HG02840 (cell line): Measurements from ENCODE around the gene ZNF397.
"Not testable (repeated sequence)": the region's sequence is repeated elsewhere in the genome, so short reads cannot be mapped to it uniquely, and the experiment has no call there.

ENCODE experiments used
- ATAC-seq: cut with Tn5 transposase; IDR thresholded peaks from one replicate; pipeline ENCODE4 v1.9.1; 2021; ENCODE audit warnings: mild to moderate bottlenecking, moderate library complexity, moderate number of reproducible peaks; ENCODE audit not compliant: unreplicated experiment, low FRiP score

The ZNF397 gene

DNA sequence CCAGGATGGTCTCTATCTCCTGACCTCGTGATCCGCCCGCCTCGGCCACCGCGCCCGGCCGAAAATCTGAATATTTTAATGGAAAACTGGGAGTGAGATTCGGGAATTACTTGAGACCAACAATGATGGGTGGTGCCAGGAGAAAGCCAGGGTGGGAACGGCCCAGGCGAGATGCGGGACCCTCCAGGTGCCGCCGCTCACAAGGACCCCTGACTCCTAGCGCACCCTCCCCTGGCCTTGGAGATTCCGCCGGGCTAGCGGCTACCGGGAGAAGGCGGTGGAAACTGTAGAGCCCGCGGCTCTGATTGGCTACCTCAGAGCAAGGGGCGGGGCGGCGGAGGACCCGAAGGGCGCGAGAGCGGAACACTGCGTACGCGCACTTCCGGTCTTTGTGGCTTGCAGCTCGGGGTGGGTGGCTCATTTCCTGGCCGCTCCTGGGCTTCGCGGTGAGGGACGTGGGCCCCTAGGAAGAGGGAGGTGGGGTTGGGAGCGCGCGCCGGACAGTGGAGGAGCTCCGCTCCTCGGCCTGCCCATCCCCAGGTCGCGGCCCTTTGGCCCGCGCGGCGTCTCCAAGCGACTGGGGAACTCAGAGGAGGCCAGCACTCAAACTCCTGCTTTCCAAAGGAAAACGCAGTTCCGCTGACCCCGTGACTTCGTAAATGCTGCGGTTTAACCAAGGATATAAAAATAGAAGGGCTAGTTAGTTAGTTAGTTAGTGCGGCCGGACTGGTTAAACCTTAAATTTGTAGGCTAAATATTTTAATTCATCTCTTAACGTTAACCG is at the start of gene ZNF397:
Gene ZNF397, plus strand, starts transcription at position 371 of the 784 bp plus-strand sequence. CDS start 1,437 bp downstream, outside the sequence.
- peak; percentile 99 for ATAC-seq

DNA sequence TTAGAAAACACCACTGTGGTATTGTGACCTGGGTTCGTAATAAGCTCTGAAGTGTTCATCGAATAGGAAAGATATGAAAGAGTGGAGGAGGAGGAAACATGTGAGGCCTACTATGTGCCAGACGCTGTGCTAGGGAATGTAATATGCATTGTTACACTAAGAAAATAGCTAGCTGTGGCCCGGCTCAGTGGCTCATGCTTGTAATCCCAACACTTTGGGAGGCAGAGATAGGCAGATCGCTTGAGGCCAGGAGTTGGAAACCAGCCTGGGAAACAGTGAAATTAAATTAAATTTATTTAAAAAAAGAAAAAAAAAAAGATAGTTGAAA is 49.2 kb upstream of the ZNF397 start:
- ATAC-seq, result no peak

DNA sequence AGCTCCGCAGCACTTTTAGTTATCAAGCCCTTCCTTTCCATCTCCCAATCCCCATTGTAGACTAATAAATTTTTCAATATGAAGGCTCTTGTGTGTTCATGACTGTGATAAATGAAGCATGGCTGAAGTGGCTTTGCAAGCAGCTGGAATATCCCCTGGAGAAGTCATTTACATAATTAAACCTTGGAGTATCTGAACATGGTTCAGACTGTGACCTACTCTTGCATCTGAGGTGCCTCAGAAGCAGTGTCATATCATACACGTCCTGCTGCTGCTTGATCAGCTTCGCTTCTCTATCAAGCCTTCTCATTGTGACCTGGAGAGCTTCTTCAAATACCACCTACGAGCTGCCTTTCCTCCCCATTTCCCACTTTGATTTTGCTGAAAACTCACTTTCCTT is 48.4 kb upstream of the ZNF397 start:
- no peak for ATAC-seq

DNA sequence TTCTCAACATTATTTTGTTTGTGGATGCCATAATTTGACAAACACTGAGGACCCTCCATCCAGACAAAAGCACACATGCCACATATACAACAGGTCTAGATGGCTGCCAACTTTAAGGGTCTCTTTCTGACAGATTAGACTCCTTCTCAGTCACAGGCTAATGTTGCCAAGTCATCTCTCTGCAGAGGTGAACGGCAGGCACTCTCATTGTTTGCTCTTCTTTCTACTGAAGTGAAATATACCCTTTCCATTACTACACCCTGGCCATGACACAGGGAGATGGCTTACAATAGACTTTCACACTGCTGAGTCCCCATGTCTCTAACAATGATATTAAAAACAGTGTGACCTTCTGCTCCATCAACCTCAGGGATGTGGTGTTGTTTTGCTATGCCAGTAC is 47.5 kb upstream of the ZNF397 start:
- no peak for ATAC-seq

DNA sequence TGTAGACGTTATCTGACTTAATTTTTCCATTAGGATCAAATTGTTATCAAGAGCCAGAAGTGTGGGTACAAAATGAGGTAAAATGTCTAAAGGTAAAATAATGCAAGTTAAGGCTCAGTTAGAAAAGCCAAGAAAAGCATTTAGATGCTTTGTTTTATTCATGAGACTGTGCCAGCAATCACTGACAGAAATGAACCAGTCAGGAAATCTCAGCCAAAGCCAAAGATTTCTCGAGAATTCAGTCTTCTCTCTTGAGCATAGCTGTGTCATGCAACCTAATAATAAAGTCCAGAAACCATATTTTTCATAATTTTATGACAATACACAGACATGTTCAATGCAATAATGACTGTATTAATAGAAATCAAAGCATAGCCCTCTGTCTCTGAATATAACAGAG is 43.5 kb upstream of the ZNF397 start:
- ATAC-seq, result no peak

DNA sequence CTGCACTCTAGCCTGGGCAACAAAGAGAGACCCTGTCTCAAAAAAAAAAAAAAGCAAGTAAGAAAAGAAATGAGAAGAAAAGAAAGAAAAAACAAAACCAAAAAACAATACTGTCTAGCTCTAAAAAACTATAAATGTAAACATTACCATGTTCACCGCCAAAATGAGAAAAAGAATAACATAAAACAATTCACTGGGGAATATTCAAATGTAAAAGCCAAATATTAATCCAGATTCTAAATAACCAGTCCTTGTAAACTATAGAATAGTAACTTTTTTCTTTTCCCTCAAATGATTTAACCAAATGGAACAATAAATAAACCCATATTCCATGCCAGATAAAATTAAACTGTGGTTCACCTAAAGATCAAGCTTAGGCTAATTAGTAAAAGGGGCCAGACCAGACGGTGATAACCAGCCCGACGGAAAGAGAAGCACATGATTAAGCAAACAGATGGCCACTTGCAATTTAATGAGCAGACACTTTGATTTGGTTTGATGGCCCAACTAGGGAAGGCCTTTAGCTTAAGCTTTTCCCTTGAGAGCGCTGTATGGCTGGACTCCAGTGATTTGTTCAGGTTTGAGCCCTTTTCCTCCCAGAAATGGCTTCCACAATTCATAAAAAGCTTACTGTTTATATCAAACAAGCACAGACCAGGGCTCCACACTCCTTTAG is 39.4 kb upstream of the ZNF397 start:
- no peak for ATAC-seq

DNA sequence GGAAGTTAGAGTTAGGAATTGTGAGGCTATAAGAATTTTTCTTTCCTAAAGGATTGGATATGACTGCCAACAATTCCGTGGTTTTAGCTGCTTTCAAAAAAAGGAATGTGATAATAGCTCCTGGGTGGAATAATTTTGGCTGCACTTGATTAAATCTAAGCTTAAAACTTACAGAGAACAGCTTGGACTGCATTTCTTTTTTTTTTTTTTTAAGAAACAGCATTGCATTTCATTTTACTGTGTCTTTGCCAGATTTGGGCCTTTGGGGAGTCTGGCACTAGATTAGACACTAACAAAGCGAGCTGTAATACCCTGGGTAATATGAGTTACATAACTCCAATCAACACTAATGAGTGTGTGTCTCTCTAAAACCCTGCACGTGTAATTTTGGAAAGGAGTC is 37.8 kb upstream of the ZNF397 start:
- no peak for ATAC-seq

DNA sequence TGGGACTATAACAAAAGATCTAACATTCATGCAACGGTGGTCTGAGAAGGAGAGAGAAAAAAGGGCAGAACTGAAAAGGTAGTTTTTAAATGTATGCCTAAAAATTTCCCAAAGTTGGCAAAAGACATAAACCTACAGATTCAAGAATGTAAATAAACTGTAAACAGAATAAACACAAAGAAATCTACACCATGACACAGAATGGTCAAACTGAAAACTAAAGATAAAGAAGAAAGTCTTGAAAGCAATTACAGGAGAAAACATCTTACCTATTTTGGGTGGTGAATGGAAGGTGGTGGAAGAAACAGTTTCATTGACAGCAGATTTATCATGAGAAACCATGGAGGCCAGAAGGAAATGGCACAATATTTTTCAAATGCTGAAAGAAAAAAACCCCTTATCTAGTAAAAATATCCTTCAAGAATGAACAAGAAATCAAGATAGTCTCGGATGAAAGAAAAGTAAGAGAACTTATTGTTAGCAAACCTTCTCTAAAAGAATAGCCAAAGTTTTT is 35.6 kb upstream of the ZNF397 start:
- no peak for ATAC-seq

DNA sequence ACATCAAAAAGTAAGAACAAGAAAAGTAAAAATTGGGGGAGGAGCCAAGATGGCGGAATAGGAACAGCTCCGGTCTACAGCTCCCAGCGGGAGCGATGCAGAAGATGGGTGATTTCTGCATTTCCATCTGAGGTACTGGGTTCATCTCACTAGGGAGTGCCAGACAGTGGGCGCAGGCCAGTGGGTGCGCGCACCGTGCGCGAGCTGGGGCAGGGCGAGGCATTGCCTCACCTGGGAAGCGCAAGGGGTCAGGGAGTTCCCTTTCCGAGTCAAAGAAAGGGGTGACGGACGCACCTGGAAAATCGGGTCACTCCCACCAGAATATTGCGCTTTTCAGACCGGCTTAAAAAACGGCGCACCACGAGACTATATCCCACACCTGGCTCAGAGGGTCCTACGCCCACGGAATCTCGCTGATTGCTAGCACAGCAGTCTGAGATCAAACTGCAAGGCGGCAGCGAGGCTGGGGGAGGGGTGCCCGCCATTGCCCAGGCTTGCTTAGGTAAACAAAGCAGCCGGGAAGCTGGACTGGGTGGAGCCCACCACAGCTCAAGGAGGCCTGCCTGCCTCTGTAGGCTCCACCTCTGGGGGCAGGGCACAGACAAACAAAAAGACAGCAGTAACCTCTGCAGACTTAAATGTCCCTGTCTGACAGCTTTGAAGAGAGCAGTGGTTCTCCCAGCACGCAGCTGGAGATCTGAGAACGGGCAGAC is 34.9 kb upstream of the ZNF397 start:
- ATAC-seq, result not testable (repeated sequence)

DNA sequence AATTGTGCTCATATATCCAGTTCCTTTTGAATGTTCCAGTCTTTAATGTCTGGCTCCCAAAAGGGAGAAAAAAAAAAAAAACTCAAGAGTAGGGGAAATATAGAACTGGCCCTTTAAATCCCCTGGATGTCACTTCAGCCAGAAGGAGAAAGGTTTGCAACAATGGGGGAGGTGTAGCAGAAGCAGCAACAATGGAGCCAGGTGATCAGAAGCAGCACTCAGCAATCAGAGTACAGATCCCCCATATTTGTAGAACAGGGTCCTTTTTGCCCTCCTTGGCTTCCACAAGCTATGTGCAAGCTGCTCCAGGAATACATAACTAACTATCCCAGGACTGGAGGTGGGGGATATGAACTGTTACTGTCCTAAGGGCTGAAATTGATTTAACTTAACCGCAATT is 25.8 kb upstream of the ZNF397 start:
- ATAC-seq, result no peak

DNA sequence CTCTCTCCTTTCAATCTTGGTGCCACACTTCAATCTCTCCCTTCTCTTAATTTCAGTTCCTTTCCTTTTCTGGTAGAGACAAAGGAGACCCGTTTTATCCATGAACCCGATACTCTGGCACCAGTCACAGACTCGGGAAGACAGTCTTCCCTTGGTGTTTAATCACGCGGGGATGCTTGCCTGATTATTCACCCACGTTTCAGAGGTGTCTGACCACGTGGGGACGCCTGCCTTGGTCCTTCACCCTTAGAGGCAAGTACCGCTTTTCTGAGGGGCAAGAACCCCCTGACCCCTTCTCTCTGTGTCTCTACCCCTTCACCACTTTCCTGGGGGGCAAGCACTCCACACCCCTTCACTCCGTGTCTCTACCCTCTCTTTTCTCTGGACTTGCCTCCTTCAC is 24.2 kb upstream of the ZNF397 start:
- ATAC-seq, result not testable (repeated sequence)

DNA sequence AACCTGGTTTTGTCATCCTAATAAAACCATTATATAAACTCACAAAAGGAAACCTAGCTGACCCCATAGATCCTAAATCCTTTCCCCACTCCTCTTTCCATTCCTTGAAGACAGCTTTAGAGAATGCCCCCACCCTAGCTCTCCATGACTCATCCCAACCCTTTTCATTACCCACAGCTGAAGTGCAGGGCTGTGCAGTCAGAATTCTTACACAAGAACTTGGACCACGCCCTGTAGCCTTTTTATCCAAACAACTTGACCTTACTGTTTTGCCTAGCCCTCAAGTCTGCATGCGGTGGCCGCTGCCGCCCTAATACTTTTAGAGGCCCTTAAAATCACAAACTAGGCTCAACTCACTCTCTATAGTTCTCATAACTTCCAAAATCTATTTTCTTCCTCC is 21.5 kb upstream of the ZNF397 start:
- ATAC-seq, result not testable (repeated sequence)

DNA sequence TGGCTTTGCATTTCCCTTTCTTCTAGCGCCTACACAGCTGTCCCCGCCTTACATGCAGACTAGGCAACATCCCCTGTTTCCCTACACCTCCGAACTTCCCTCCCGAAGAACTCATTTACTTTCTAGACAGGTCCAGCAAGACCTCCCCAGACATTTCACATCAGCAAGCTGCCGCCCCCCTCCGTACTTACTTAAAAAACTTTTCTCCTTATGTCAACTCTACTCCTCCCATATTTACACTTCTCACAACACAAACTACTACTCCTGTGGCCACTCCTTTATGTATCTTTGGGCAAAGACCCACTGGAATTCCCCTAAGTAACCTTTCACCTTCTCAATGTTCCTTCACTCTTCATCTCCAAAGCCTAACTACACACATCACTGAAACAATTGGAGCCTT is 20.4 kb upstream of the ZNF397 start:
- ATAC-seq, result no peak

DNA sequence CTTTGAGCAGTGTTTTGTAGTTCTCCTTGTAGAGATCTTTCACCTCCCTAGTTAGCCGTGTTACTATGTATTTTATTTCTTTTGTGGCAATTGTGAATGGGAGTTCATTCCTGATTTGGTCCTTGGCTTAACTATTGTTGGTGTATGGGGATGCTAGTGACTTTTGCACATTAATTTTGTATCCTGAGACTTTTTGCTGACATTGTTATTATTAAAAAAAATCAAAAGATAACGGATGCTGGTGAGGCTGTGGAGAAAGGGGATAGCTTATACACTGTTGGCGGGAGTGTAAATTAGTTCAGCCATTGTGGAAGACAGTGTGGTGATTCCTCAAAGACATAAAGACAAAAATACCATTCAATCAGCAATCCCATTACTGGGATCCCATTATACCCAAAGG is 17.0 kb upstream of the ZNF397 start:
- no peak for ATAC-seq

DNA sequence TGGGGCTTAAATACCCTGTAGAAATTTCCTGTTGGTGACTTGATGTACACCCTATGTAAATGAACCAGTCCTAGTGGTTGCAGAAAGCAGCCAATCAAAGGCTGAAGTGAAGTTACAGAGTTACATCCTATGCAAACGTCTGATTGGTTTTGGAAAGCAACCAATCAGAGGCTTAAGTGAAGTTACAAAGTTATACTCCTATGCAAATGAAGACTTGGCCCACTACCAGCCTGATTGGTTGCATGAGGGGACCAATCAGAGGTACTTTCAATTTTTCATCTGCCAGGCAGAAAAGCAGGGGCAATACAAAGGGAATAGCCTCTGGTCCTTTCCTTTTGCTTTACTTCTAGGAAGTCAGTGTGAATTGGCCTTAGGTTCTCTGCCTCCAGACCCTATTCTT is 13.6 kb upstream of the ZNF397 start:
- no peak for ATAC-seq

DNA sequence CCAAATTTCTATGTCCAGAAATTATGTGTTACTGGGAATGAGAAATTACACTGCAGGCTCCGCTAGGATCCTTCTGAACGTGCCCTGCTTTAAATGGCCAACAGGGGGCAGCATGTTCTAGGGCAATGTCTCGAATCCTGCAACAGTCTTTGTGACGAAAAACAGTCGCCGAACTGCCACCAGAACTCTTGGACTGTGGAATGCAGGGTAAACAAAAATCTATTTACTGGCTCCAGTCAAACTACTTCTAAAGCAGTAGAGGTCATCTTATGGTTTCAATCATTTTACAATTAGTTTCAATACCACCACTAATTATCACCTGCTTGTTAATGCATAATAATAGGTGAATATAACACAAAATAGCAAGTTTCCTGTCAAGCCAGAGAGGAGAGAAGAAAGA is 9.8 kb upstream of the ZNF397 start:
- peak; percentile 80 for ATAC-seq

DNA sequence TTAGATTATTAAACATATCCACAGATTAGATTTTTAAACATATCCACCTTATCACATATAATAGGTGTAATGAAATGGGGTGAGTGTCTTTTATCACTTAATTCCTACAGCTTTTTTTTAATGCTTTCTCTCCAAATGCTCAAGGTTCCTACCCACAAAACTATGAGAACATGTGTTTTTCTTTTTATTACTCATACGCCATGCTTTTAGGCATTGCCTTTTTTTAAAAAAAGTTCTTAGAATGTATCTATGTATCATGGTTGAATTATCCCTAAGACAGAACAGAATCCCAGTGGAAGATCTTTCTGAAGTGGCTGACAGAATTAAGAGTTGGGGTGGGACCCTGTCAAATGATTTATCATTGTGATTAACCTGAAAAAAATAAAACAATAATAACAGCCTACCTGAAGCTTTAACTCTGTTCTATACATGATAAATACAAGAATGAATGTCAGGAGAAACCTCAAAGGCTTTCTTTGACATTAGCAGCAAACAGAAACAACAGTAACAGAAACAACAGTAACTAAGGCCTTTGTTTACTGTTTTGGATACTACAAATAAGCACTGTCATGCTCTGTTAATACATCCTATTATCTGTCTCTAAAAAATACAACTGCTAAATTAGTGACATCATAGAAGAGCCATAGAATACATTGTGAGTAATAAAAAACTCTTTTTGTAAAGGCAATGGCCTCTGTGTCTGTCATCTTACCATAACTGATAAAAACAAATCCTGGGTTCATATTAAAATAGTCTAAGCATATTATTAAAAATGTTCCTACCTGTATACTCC is 4.1 kb upstream of the ZNF397 start:
- no peak for ATAC-seq

DNA sequence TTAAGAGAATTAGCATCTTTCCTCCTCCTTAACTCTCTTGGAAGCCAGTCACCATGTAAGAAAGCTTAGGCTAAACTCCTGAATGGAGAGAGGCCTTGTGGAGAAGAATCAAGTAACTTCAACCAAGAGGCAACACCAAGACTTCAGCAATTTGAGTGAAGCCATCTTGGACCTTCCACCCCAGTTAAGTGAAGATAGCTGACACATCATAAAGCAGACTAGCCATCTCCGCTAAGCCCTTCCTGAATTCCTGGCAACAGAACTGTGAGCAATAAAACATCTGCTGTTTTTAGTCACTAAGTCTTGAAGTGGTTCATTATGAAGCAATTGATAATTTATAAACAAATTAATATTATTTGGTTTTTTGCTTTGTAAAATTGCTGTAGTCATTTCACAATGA is 1.5 kb upstream of the ZNF397 start:
- no peak for ATAC-seq

DNA sequence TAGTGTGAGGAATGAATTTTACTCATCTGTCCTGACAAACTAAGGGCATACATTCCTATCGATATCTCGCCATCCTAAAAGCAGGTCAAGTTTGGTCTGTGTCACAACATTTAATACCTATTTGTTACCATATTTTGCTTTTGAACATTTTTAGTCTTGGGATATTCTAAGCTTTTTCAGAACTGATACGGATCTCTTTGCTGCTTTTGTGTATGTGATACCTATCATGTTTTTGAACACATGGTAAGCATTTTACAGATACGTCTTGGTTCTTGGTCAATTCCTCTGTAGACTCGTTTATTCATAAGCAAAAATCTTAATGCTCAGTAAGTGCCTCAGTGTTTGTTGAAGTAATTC is 592 bp downstream of the ZNF397 start:
- no peak for ATAC-seq

DNA sequence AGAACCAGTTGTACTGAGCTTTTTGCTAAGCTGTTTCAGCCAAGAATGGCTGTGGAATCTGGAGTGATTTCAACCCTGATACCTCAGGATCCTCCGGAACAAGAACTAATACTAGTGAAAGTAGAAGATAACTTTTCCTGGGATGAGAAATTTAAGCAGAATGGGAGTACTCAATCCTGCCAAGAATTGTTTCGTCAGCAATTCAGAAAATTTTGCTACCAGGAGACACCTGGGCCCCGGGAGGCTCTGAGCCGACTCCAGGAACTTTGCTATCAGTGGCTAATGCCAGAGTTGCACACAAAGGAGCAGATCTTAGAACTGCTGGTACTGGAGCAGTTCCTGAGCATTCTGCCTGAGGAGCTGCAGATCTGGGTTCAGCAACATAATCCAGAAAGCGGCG is 1.6 kb downstream of the ZNF397 start:
- ATAC-seq, result no peak

DNA sequence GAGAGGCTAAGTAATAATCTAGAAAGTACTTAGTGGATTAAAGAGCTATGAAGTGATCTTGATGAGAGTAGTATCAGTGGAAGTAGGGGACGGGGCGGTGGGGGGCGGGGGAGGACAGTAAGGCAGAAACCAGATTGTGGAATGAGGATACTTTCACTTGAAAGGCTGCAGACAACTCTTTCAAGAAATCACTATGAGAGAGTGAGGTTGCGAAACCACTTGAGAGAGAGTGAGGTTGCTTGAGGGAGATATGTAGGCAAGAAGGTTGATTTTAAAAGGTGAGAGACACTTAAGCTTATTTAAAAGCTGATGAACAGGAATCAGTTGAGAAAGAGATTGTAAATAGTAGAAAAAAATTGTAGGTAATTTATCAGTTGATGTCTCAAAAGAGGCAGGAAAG is 3.8 kb downstream of the ZNF397 start:
- no peak for ATAC-seq
